WTC11 (cell line): ENCODE measurements around the gene RND1. TPM values are rescaled to one million over a fixed set of nuclear protein-coding genes. Genes with fewer than 3 reads are reported as not detected.
A peak's percentile ranks its signal among the peaks of the same experiment; 100 is the strongest.

Source experiments
- ATAC-seq: fragments of 200-7000 bp; cut with Tn5 transposase; 2 replicates; pipeline ENCODE4 v1.10.0; 2021; ENCODE audit warnings: mild to moderate bottlenecking, moderate library complexity
- CTCF ChIA-PET: fragments of 300-600 bp; sonication (Branson Sonifier 250); formaldehyde crosslinking; loops from one replicate; lab custom pipeline; 2021; ENCODE audit warnings: antibody characterized with exemption; lab: Charles Lee
- POLR2A ChIA-PET: fragments of 350-600 bp; sonication (Branson Sonifier 250); formaldehyde crosslinking; loops from one replicate; lab custom pipeline; 2021; ENCODE audit warnings: antibody characterized with exemption; lab: Charles Lee
- DNase-seq: peaks from one replicate; pipeline ENCODE4 v3.0.0; 2021; ENCODE audit warnings: low spot score
- H3K27ac Mint-ChIP-seq: 2 replicates; pipeline ENCODE4 v1.8.0; 2021; ENCODE audit warnings: mixed read lengths
- H3K27me3 Mint-ChIP-seq: 2 replicates; pipeline ENCODE4 v1.8.0; 2021; ENCODE audit warnings: low read depth, mild to moderate bottlenecking, moderate library complexity, mixed read lengths
- H3K36me3 Mint-ChIP-seq: 2 replicates; pipeline ENCODE4 v1.8.0; 2021; ENCODE audit warnings: mixed read lengths
- H3K4me1 Mint-ChIP-seq: 2 replicates; pipeline ENCODE4 v1.8.0; 2022; ENCODE audit warnings: mixed read lengths
- H3K4me3 Mint-ChIP-seq: 2 replicates; pipeline ENCODE4 v1.8.0; 2021; ENCODE audit warnings: mild to moderate bottlenecking, moderate library complexity, mixed read lengths
- H3K9me3 Mint-ChIP-seq: 2 replicates; pipeline ENCODE4 v1.8.0; 2021; ENCODE audit warnings: mixed read lengths
- AR ChIP-seq: fragments of 250-450 bp; sonication (Bioruptor Pico); IDR thresholded peaks from 2 replicates; pipeline ENCODE4 v1.9.0; 2021; ENCODE audit warnings: mild to moderate bottlenecking
- ATF2 ChIP-seq: sonication (generic); formaldehyde crosslinking; IDR thresholded peaks from 2 replicates; pipeline ENCODE4 v1.8.1; 2022; ENCODE audit warnings: low read depth, missing genetic modification reagents, borderline replicate concordance
- ATF3 ChIP-seq: sonication (generic); formaldehyde crosslinking; conservative IDR thresholded peaks from 2 replicates; pipeline ENCODE4 v1.8.1; 2022; ENCODE audit warnings: mild to moderate bottlenecking, missing genetic modification reagents
- ATF6 ChIP-seq: sonication (generic); formaldehyde crosslinking; IDR thresholded peaks from 2 replicates; pipeline ENCODE4 v1.8.1; 2023; ENCODE audit warnings: mild to moderate bottlenecking, missing genetic modification reagents
- CDX4 ChIP-seq: fragments of 250-450 bp; sonication (Bioruptor Pico); IDR thresholded peaks from 2 replicates; pipeline ENCODE4 v1.9.0; 2021; ENCODE audit warnings: moderate library complexity, mild to moderate bottlenecking, inconsistent platforms, borderline replicate concordance
- CTCF ChIP-seq: fragments of 200-600 bp; IDR thresholded peaks from 2 replicates; pipeline ENCODE4 v1.8.0; 2022; ENCODE audit warnings: antibody characterized with exemption
- E2F4 ChIP-seq: sonication (generic); formaldehyde crosslinking; IDR thresholded peaks from 2 replicates; pipeline ENCODE4 v1.8.1; 2022; ENCODE audit warnings: low read depth, mild to moderate bottlenecking, moderate library complexity, missing genetic modification reagents, borderline replicate concordance
- EMX1 ChIP-seq: fragments of 250-450 bp; sonication (Bioruptor Pico); IDR thresholded peaks from 2 replicates; pipeline ENCODE4 v1.8.0; 2021; ENCODE audit warnings: mild to moderate bottlenecking
- ETV6 ChIP-seq: sonication (generic); formaldehyde crosslinking; IDR thresholded peaks from 2 replicates; pipeline ENCODE4 v1.8.1; 2022; ENCODE audit warnings: mild to moderate bottlenecking, missing genetic modification reagents
- FOXK1 ChIP-seq: sonication (generic); formaldehyde crosslinking; IDR thresholded peaks from 2 replicates; pipeline ENCODE4 v1.8.0; 2022; ENCODE audit warnings: mild to moderate bottlenecking, moderate library complexity, missing genetic modification reagents
- FOXP4 ChIP-seq: sonication (generic); formaldehyde crosslinking; IDR thresholded peaks from 2 replicates; pipeline ENCODE4 v1.8.0; 2022; ENCODE audit warnings: mild to moderate bottlenecking, missing genetic modification reagents
- HMGXB4 ChIP-seq: sonication (generic); formaldehyde crosslinking; IDR thresholded peaks from 2 replicates; pipeline ENCODE4 v1.8.1; 2023; ENCODE audit warnings: mild to moderate bottlenecking, moderate library complexity, missing genetic modification reagents
- PREB ChIP-seq: sonication (generic); formaldehyde crosslinking; IDR thresholded peaks from 2 replicates; pipeline ENCODE4 v1.8.1; 2022; ENCODE audit warnings: mild to moderate bottlenecking, missing genetic modification reagents, moderate library complexity, borderline replicate concordance
- TEAD4 ChIP-seq: sonication (generic); formaldehyde crosslinking; IDR thresholded peaks from 2 replicates; pipeline ENCODE4 v1.8.0; 2022; ENCODE audit warnings: mild to moderate bottlenecking, missing genetic modification reagents
- USF2 ChIP-seq: sonication (generic); formaldehyde crosslinking; IDR thresholded peaks from 2 replicates; pipeline ENCODE4 v1.8.1; 2023; ENCODE audit warnings: mild to moderate bottlenecking, missing genetic modification reagents, moderate library complexity
- ZNF232 ChIP-seq: sonication (generic); formaldehyde crosslinking; IDR thresholded peaks from 2 replicates; pipeline ENCODE4 v1.8.0; 2022; ENCODE audit warnings: mild to moderate bottlenecking, missing genetic modification reagents
- ZNF396 ChIP-seq: fragments of 250-450 bp; sonication (Bioruptor Pico); IDR thresholded peaks from 2 replicates; pipeline ENCODE4 v1.8.0; 2021; ENCODE audit warnings: mild to moderate bottlenecking, moderate library complexity, borderline replicate concordance
- ZNF423 ChIP-seq: fragments of 250-450 bp; sonication (Bioruptor Pico); IDR thresholded peaks from 2 replicates; pipeline ENCODE4 v2.1.2; 2022; ENCODE audit warnings: mild to moderate bottlenecking, moderate library complexity
- total RNA-seq: library from RNA; stranded (reverse); gene quantifications from 3 replicates; pipeline ENCODE4 v1.2.3, GENCODE V29; 2021

Gene RND1
- total RNA-seq, 1 experiment from 2014 or later = 7.6 TPM

- Mint-ChIP-seq H3K27me3 (peaks cover 69% of the 10 kb centered on the region), H3K9me3 (no peaks in the 10 kb centered on the region), H3K4me3 (peak overlapping the region; percentile 87), H3K36me3 (no peaks in the 10 kb centered on the region), H3K27ac (no peak overlapping the region), H3K4me1 (peaks cover 45% of the 10 kb centered on the region)
- ChIA-PET CTCF (interaction anchor here (0.7 to 4.3 kb wide), 54 partner anchors 9 to 527 kb away, joined by 3 to 44 read pairs (median 5); partner anchors contain the start of genes ADCY6, ARF3, DDN and DDX23), POLR2A (interaction anchor here (0.6 to 2.0 kb wide), 7 partner anchors 18 to 111 kb away, joined by 3 to 8 read pairs (median 3); partner anchors contain the start of genes ADCY6, FKBP11 and RND1)
- ATAC-seq (peak; percentile 25), DNase-seq (peak; percentile 81)
- TF ChIP-seq ATF2 (no peak), PREB (CRISPR knock-in tag) (no peak), ATF6 (CRISPR knock-in tag) (no peak), E2F4 (CRISPR knock-in tag) (no peak), CTCF (peak; percentile 92), FOXK1 (no peak), ZNF396 (CRISPR knock-in tag) (no peak), CDX4 (CRISPR knock-in tag) (no peak), USF2 (CRISPR knock-in tag) (no peak; the same call in 1 of the 2 replicates), ZNF232 (CRISPR knock-in tag) (no peak), FOXP4 (CRISPR knock-in tag) (peak; percentile 23; the same call in 1 of the 2 replicates), HMGXB4 (CRISPR knock-in tag) (peak; percentile 99), ETV6 (CRISPR knock-in tag) (no peak), AR (CRISPR knock-in tag) (no peak), ZNF423 (CRISPR knock-in tag) (peak; percentile 91), EMX1 (0 out of 2 replicates have a peak, but pooled peaks have one; percentile 28), TEAD4 (CRISPR knock-in tag) (no peak), ATF3 (CRISPR knock-in tag) (no peak)
Observed at GRCh38 chr12:48814262-48815125, 51.2 kb downstream of the RND1 start.
